Lower leg skin (tissue), 4 donors: ENCODE measurements around the gene CDKAL1. TPM values are rescaled to one million over a fixed set of nuclear protein-coding genes. Genes with fewer than 3 reads are reported as not detected.

Experiments
- DNase-seq, 2 donors: peaks; one replicate each; pipeline ENCODE4 v3.0.0-alpha.2; 2019; ENCODE audit warnings: low spot score in 2 of 2
- H3K4me3 ChIP-seq: fragments of 200-600 bp; sonication (generic); 2 replicates; pipeline ENCODE4 v1.5.1; 2017; ENCODE audit warnings: mild to moderate bottlenecking, low read depth; ENCODE audit not compliant: poor library complexity, severe bottlenecking
- POLR2A ChIP-seq, 2 donors: fragments of 450-650 bp; IDR thresholded peaks; one replicate each; pipeline ENCODE4 v1.6.1; 2016 to 2017; ENCODE audit warnings: antibody characterized with exemption in 2 of 2, mild to moderate bottlenecking in 1 of 2, moderate library complexity in 1 of 2
- WGBS, 2 donors: methylation state at CpG; one replicate each; pipeline ENCODE4 v1.1.5; 2018; 5-methylcytosine and 5-hydroxymethylcytosine counted together
- intact Hi-C: fragments of 100-400 bp; cut with DNase I; formaldehyde crosslinking; loops from one replicate; pipeline ENCODE4 v1.15.0; 2023; ENCODE audit warnings: low total_unique reads
- total RNA-seq, 4 donors: library from RNA; depleted of rRNA; stranded (reverse); fragments of >200 nt; gene quantifications; one replicate each; pipeline ENCODE4 v1.1.0, GENCODE V29; 2016
- TF ChIP-seq, protein P1 (sequence below), 3 donors: fragments of 450-650 bp; IDR thresholded peaks; one replicate each; pipeline ENCODE4 v1.5.1; 2016; ENCODE audit warnings: antibody characterized with exemption in 3 of 3, mild to moderate bottlenecking in 3 of 3, moderate library complexity in 2 of 3

The CDKAL1 gene
- total RNA-seq, 4 donors from 2014 or later: 10.3 to 18.0 (median 11.6) TPM

- TF ChIP-seq, protein P1, sequence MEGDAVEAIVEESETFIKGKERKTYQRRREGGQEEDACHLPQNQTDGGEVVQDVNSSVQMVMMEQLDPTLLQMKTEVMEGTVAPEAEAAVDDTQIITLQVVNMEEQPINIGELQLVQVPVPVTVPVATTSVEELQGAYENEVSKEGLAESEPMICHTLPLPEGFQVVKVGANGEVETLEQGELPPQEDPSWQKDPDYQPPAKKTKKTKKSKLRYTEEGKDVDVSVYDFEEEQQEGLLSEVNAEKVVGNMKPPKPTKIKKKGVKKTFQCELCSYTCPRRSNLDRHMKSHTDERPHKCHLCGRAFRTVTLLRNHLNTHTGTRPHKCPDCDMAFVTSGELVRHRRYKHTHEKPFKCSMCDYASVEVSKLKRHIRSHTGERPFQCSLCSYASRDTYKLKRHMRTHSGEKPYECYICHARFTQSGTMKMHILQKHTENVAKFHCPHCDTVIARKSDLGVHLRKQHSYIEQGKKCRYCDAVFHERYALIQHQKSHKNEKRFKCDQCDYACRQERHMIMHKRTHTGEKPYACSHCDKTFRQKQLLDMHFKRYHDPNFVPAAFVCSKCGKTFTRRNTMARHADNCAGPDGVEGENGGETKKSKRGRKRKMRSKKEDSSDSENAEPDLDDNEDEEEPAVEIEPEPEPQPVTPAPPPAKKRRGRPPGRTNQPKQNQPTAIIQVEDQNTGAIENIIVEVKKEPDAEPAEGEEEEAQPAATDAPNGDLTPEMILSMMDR (IDR thresholded peaks at IDR 0.05): no peak
- TF ChIP-seq POLR2A (IDR thresholded peaks at IDR 0.05): no peak
- H3K4me3 ChIP-seq: no peak overlapping the region
- intact Hi-C loops: no loop called here
- no peak for DNase-seq
- 81 to 88% methylated on average over 5 of the region's 5 CpGs for WGBS, 2 donors
Observed at GRCh38 chr6:21151530-21151929, 617.3 kb downstream of the CDKAL1 start.

- no peak for DNase-seq
- intact Hi-C loops: no loop called here
- TF ChIP-seq, protein P1 (IDR thresholded peaks at IDR 0.05): no peak
- TF ChIP-seq POLR2A (IDR thresholded peaks at IDR 0.05): no peak
- no peak overlapping the region for H3K4me3 ChIP-seq
- 61 to 65% methylated on average over 4 of the region's 4 CpGs for WGBS, 2 donors
Observed at GRCh38 chr6:21157186-21157929, 623.1 kb downstream of the CDKAL1 start.

GRCh38 chr6:21158149-21158548 is 623.9 kb downstream of the CDKAL1 start:
- no peak for DNase-seq

DNA sequence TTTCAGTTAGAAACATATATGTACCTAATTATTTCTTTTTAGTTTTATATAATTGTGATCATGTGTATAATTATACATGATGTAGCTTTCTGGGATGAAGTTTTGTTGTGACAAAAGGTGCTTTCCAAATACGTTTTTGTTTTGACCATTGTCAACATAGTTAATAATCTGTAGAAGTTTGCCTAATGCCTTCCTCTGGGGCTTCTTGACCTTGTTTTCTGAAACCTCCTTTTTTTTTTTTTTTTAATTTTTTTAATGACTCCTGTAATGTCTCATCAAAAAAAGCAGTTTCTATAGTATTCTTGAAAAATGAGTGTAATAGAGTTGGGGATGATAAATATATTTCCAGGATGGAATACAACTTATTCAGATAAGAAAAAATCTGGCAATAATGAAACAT is 624.6 kb downstream of the CDKAL1 start:
- intact Hi-C loops: no loop called here
- TF ChIP-seq, protein P1 (IDR thresholded peaks at IDR 0.05): no peak
- TF ChIP-seq POLR2A (IDR thresholded peaks at IDR 0.05): no peak
- DNase-seq: no peak
- WGBS, 2 donors: 62 to 74% methylated on average over 1 of the region's 1 CpG
- H3K4me3 ChIP-seq: no peak overlapping the region

More at GRCh38 chr6:21158149-21158548, 623.9 kb downstream of the CDKAL1 start:
- TF ChIP-seq POLR2A (IDR thresholded peaks at IDR 0.05): no peak
- H3K4me3 ChIP-seq: no peak overlapping the region
- intact Hi-C loops: no loop called here
- 61 to 78% methylated on average over 1 of the region's 1 CpG for WGBS, 2 donors

- 95 to 97% methylated on average over 3 of the region's 3 CpGs for WGBS, 2 donors
- intact Hi-C loops: no loop called here
- no peak overlapping the region for H3K4me3 ChIP-seq
- DNase-seq: no peak
- TF ChIP-seq POLR2A (IDR thresholded peaks at IDR 0.05): no peak
- TF ChIP-seq, protein P1 (IDR thresholded peaks at IDR 0.05): no peak
Observed at GRCh38 chr6:21159465-21159864, 625.2 kb downstream of the CDKAL1 start.

- 81 to 86% methylated on average over 4 of the region's 4 CpGs for WGBS, 2 donors
- TF ChIP-seq, protein P1 (IDR thresholded peaks at IDR 0.05): no peak
- H3K4me3 ChIP-seq: no peak overlapping the region
- no peak for DNase-seq
- intact Hi-C loops: no loop called here
Observed at GRCh38 chr6:21161707-21162106, 627.5 kb downstream of the CDKAL1 start.
